MV-4-11 (cell line): Measurements from ENCODE around the gene ATP8B1.
"Not testable (repeated sequence)": the region's sequence is repeated elsewhere in the genome, so short reads cannot be mapped to it uniquely, and the experiment has no call there.

Source experiments
- DNase-seq: peaks from one replicate; lab custom pipeline; 2025; lab: John Stamatoyannopoulos, UW

ATP8B1 gene

DNA sequence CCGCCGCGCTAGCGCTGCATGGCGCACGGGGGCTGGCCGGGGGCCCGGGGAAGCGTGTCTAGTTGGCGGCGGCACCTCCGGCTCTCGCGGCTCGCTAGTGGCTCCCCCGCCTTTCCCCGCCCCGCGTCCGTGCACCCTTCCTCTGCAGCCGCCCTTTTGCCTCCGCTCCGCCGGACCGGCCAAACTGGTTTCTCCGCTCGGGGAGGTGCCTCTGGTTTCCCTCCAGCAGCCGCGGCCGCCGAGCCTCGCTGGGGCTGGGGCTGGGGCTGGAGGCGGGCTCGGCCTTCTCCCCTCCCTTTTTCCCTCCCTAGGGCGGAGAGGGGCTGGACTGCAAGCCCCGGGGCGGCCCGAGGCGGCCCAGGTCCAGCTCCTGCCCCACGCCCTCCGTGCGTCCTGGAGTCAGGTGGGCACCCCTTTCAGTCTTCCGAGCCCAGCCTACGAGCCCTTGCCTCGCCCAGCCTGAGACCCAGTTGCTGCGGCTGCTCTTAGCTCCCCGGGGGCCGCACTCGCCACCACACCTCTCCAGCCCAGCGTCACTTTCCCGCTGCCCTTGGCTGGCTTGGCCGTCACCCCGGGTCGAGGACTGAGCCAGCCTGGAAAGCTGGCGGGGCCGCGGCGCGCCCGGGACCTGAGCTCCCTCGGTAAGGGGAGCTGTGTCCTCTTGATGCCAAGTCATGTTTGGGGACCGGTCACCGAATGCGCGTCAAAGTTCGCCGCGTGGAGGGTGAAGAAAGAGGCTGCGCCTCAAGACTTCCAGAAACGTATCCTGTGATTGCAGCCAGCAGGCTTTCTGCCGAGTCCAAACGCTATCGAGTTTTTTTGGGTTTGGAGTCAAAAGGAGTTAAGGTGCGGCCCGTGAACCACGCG, at the start of gene ATP8B1:
Gene ATP8B1, minus strand, starts transcription at position 213 of the 867 bp plus-strand sequence. CDS start 71,508 bp downstream, outside the sequence.
- no peak for DNase-seq

DNA sequence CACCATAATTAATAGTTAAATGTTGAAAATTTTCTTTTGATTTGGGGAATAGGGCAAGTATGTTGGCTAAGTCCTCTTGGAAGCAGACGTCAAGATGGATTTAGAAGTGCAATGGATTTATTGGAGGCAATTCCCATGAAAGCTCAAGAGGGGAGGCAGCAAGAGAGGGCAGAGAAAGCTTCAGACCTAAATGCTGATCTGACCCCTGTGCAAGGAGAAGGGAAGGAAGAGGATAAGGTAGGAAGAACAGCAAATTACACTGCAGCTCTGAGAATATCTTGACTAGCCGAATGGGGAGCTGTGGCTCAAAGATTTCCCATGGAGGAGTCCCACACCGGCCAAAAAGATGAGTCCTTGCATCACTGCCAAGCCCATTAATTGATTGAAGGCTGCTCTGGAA, 46.9 kb upstream of the ATP8B1 start:
- no peak for DNase-seq

DNA sequence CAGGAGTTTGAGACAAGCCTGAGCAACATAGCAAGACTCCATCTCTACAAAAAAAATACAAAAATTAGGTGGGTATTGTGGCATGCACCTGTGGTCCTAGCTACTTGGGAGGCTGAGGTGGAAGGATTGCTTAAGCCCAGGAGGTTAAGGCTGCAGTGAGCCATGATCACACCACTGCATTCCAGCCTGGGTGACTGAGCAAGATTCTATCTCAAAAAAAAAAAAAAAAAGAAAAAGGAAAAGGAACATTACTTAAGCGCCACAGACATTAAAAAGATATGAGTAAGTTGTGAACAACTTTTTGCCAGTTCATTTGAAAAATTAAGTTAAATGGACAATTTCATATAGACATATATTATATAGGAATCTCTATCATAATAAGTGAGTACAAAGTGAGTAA, 45.3 kb upstream of the ATP8B1 start:
- not testable (repeated sequence) for DNase-seq

DNA sequence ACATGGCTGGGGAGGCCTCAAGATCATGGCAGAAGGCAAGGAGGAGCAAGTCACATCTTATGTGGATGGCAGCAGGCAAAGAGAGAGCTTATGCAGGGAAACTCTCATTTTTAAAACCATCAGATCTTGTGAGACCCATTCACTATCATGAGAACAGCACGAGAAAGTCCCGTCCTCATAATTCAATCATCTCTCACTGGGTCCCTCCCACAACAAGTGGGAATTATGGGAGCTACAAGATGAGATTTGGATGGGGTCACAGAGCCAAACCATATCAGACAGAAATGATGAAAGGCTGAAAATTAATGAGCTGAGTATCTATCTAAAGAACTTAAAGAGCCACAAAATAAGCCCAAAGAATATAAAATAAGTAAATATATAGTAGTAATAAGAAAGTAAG, 44.3 kb upstream of the ATP8B1 start:
- DNase-seq, result not testable (repeated sequence)

DNA sequence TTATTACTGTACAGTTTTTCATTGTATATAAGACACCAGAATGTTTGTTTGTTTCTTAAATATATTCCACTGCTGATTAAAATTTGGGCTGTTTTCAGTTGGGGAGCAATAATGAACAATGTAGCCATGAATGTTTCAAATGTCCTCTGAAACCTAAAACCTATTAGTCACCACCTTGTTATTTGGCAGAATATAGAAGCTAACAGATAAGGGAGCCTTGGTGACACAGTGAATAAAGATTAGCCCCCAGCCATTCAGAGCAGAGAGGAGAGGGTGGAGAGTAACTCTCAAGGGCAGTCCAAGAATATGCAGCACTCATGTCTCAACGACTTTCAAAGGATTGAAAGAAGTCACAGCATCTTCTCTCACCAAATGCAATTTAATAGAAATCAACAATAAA, 43.1 kb upstream of the ATP8B1 start:
- DNase-seq, result no peak

DNA sequence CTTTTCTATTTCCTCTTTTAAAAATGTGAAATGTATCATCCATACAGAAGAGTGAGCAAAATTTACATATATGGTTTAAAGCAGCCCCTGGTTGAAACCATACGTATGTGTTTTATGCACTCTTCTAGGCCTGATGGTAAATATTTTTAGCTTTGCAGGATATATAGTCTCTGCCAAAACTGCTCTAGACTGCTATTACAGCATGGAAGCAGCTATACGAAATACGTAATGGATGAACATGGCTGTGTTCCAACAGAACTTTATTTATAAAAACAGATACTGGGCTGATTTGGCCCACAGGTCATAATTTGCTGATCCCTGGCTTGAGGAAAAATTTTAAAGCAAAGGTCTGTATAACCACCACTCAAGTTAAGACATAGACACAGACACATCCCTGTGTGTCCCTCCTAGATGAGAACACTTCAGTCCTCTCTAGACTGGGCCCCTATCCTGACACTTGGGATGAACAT, 42.5 kb upstream of the ATP8B1 start:
- no peak for DNase-seq

DNA sequence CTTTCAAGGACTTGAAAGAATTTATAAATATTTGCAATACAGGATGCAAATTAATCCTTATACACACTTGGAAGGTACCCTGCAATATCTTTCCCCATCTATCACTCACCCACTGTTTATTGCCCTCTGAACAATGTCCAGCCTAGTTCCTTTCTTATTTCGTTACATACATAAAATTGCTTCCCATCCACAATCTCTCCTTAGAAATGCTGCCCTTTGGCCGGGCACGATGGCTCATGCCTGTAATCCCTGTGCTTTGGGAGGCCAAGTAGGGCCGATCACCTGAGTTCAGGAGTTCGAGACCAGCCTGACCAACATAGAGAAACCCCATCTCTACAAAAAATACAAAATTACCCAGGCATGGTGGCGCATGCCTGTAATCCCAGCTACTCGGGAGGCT, 41.2 kb upstream of the ATP8B1 start:
- DNase-seq, result no peak

DNA sequence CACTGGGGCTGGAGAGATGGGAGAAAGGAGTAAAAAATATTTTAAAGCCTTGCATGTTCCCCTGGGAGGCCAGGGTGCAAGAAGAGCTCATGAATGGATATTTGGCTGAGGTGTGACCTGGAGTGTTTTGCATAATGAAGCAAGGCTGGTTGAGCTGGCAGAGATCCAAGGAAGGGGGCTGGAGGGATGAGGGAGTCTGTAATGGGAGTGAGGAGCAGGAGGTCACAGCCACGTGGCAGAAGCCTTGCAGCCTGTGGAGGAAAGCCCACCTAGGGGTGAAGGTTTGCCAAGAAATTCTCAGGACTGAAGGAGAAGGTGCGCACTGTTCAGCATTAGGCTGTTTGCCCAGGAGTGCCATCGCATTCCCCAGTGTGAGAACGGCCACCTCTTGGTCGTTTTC, 40.3 kb upstream of the ATP8B1 start:
- DNase-seq, result no peak

DNA sequence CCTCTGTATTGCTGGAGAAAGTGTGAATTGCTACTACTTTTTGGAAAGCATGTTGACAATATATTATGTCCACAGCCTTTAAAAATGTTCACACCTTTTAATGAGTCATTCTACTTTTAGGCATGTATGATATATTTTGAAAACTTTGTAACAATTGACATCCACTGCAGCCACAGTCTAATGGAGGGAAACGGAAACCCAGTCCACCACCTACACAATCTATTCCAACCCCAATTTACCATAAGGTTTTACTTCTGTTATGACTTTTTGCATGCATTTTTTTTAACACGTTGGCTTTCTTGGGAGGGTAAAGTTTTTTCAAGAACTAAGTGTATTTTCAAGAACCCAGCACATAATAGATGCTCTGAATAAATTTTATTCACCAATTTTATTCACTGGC, 38.5 kb upstream of the ATP8B1 start:
- no peak for DNase-seq

DNA sequence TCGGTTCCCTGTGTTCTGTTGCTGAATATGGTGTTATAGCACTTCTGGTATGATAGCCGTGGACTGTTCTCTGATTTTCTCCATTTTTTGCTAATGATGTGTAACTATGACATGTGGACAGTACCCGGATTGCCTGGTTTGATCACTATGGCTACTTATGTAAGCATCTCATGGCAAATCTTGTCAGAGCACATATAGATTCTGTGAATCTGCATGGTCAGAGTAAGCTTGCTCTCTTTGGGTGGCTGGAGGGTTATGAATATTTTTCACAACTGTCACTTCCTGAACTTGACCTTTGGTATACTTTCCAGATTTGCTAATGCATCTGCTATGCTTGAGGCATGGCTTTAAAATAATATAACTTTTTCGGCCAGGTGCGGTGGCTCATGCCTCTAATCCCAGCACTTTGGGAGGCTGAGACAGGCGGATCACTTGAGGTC, 36.8 kb upstream of the ATP8B1 start:
- DNase-seq, result no peak

DNA sequence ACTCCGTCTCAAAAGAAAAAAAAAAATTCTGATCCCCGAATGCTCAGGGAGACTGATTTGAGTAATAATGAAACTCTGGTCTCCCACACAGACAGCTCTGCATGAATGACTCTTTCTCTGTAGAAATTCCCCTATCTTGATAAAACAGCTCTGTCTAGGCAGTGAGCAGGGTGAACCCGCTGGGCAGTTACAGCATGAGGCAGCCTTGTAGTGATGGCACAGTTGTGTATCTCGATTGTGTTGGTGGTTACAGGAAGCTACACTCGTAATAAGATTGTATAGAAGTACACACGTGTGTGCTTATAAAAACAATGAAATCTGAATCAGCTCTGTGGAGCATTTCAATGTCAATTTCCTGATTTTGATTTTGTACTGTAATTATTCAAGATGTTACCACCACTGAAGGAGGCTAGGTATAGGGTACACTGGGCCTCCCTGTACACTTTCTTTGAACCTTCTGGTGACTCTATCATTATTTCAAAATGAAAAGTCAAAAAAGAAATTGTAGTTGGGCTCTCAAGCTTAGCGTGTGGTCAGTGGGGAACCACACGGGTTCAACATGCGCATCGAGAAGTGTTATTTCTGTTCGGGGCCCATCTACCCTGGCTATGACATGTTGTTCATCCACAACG, 34.9 kb upstream of the ATP8B1 start:
- peak; percentile 89 for DNase-seq

DNA sequence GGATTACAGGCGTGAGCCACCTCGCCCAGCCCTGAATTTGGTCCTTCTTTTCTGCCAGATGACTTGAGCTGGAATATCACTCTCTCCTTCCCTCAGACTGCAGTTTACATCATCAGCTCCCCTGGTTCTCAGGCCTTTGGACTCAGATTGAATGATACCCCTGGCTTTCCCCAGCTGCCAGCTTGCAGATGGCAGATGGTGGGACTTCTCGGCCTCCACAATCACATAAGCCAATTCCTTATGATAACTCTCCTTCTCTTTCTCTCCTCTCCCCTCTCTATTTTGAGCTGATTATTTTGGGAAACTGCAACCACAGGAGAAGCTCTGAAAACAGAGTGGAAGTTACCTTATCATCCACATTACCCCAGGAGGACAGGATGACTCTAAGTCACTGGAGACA, 33.4 kb upstream of the ATP8B1 start:
- no peak for DNase-seq

DNA sequence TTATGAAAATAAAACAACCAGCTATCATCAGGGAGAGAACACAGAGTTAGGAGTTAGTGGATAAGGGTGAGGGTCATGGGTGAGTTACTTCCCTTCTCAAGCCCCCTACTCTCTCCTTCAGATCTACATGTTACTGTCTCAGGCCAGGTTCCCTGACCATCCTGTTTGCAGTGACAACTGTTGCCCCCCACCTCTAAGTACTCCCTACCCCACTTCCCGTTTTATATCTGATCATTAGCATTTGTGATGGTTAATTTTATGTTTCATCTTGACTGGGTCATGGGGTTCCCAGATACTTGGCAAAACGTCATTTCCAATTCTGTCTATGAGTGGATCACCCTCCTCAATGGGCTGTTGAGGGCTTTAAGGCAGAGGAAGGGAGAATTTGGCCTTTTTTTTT, 32.8 kb upstream of the ATP8B1 start:
- no peak for DNase-seq

DNA sequence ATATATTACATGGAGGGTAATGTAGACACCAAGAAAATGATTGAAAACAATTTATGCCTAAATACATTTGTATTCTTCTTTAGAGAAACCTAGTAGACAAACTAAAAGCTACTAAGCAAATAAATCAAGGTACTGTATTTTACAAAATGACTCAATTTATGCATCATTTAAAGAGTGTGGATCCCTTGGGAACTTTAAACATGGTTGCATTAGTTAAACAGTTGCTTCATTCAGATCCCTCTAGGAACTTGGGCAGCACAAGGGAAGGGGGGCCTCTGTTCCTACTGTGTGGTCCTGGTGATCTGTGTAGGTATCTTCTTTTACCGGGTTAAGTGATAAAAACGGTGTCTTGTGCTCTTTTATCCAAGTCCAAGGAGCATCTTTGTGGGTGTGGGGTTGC, 31.5 kb upstream of the ATP8B1 start:
- no peak for DNase-seq

DNA sequence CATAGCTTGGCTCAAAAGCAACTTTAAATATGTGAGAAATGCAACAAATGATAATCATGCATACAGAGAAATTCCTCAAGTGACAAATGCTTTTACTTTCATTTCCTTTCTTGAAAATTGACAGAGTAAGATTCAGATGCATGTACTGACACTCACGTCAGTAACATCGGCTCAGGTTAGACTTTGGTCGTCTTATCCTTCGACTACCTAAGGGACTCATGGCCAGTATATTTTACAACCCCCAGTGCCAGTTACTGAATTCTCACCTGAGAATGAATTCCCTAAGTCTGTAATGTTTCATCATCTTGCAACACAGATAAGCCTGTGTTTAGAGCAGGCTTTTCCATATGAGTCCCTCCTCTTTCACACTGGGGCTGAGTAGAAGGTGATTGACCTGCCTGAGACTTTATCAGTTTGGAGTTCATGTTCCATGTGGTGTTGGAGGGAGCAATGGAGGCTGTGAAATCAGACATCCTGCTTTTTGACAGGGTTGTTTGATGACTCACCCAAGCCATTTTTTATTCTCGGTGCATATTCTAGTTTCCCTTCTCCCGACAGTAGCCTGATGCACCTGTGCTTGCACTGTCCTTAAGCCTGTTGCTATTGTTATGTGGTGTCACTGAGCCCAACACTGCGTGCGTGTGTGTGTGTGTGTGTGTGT, 30.5 kb upstream of the ATP8B1 start:
- peak; percentile 54 for DNase-seq

DNA sequence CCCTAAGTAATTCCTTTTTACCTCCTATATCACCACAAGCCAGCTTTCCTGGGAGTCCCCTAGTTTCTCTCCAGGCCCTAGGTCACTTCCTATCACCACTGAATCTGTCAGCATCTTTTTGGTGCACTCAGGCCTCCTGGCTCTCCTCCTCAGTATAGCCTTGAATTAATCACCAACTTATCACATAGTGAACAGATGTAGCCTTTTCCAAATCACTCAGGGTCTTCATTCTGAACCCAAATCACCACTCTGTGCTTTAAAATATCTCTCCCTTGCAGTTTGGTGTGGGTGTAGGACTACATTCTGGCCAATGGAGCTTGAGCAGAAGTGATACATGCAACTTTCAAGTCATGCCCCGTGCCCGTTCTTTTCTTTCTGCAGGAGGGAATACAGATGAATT, 29.6 kb upstream of the ATP8B1 start:
- no peak for DNase-seq

DNA sequence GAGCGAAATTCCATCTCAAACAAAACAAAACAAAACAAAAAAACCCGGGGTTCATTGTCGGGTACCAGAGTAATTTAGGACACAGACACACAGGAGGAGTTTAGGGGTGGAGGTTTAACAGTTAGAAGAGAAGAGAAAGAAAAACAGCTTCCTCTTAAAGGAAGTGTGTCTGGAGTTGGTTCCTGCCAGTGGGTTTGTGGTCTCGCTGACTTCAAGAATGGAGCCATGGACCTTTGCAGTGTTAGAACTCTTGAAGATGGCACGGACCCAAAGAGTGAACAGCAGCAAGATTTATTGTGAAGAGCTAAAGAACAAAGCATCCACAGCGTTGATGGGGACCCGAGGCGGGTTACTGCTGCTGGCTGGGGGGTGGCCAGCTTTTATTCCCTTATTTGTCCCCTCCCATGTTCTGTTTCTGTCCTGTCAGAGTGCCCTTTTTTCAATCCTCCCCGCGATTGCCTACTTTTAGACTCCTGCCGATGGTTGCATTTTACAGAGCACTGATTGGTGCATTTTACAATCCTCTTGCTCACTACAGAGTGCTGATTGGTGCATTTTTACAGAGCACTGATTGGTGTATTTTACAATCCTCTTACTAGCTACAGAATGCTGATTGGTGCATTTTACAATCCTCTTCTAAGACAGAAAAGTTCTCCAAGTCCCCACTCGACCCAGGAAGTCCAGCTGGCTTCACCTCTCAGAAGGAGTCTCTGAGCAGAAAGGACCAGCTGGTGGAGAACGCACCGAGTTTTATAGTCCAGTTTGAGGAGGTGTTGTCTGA, 28.7 kb upstream of the ATP8B1 start:
- DNase-seq, result peak; percentile 76

DNA sequence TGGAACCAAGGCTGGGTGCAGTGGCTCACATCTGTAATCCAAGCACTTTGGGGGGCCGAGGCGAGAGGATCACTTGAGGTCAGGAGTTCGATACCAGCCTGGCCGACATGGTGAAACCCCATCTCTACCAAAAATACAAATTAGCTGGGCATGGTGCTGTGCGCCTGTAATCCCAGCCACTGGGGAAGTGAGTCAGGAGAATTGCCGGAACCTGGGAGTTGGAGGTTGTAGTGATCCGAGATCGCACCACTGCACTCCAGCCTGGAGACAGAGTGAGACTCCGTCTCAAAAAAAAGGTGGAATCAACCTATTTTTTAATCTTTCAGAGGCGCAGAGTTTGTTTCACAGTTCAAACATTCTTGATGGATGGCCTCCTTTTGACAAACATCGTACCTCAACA, 24.5 kb upstream of the ATP8B1 start:
- no peak for DNase-seq

DNA sequence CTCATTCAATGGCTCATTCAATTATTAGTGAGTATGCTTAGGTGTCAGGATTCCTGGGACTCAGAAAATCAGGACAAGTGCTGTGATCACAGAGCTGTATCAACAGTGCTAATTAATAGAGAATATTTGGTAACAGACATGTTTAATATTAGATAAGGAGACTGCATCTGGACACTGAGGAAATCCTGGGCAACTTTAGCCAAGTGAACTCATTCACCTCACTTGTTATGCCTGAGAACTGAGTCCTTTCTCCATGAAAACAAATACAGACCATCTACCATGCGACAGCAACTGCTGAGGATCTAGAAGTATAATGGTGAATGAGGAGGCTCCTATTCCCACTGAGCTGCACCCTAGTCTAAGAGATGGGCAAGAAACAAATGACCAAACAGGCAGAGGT, 23.1 kb upstream of the ATP8B1 start:
- DNase-seq, result no peak

DNA sequence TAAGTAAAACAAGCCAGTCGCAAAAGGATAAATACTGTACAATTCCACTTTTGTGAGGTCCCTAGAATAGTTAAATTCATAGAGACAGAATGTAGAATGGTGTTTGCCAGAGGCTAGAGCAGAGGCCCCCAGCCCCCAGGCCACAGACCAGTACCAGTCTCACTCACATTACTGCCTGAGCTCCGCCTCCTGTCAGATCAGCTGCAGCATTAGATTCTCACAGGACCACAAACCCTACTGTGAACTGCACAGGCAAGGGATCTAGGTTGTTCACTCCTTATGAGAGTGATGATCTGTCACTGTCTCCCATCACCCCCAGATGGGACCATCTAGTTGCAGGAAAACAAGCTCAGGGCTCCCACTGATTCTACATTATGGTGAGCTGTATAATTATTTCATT, 17.5 kb upstream of the ATP8B1 start:
- not testable (repeated sequence) for DNase-seq

DNA sequence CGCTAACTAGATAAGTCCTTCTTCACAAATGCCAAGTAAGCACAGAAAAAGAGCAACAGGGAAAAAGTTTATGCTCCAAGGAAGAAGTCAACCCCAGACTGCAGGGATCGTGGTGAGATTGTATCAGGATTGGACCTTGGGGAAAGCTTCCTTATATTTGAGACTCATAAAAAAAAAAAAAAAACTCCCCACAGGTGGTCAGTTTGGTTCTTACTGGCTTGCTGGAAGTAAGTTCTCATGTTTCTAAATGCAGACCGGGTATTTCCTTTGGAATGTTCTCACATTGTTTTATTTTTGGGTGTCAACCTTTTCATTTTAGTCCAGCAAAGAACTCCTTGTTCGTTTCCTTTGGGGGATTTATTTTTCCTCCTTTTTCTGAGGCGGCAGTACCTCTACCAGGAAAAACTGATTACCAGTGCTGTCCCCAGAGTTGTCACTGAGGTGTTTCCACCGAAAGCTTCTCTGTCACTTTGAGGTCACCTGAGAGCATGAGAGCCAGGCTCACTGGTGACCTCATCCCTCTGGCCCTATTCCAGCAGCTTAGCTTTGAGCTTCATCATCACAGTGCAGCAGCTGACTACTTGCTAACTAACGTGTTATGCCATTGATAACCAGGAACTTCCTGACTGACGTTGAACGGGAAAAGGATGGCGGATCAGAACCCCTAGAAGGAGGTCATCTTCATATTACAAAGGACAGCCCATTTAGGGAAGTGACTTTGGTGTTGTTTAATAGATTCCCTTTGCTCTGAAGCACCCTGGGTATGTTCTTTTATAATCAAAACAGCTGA, 16.8 kb upstream of the ATP8B1 start:
- peak; percentile 31 for DNase-seq
